GM18907 (cell line): ENCODE results near the gene DLG2.

Experiments used
- ATAC-seq: cut with Tn5 transposase; IDR thresholded peaks from one replicate; pipeline ENCODE4 v1.9.1; 2021; ENCODE audit warnings: mild to moderate bottlenecking, moderate library complexity; ENCODE audit not compliant: unreplicated experiment

Gene DLG2

DNA sequence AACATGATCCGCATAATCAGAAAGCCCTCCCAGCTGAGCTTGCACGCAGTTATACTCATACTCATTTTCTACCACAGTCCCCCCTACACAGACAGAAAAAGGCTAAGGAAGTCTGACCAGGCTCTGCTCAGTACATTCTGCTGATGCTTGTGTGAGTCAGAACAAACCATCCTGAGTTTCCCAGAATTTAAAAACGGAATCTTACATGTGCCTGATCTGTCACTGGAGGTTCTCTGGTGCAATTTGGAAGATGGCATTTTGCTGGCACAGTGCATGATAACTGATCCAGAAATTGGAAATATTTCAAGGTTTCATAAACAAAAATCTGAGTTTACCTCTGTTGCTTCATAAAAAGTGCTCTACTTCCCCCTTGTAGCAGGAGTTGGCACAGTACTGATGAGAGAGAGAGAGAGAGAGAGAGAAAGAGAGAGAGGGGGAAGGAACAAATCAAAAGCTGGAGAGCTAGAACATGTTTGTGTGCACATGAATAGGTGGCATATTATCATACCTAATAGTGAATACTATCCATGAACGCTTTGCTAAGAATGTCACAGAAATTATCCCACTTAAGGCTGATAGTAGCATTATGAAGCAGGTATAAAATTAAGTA is 1085.3 kb downstream of the DLG2 start:
- ATAC-seq = no peak

DNA sequence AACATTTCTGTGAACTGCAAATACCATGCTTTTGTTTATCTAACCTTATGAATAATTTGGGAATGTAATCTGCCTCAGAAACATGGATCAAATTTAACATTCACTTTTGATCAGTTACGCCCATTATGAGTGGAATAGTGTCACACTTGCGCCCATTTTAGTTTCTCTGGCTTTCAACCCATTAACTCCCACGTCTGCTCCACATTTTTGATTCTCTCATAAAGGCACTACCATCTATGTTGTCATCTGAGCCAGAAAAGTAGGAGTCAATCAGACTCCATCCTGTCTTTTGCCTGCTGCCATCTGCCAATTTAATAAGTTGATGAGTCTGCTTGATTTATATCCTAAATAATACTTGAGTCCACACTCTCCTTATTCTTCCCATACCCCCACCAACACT is 1090.7 kb downstream of the DLG2 start:
- no peak for ATAC-seq

DNA sequence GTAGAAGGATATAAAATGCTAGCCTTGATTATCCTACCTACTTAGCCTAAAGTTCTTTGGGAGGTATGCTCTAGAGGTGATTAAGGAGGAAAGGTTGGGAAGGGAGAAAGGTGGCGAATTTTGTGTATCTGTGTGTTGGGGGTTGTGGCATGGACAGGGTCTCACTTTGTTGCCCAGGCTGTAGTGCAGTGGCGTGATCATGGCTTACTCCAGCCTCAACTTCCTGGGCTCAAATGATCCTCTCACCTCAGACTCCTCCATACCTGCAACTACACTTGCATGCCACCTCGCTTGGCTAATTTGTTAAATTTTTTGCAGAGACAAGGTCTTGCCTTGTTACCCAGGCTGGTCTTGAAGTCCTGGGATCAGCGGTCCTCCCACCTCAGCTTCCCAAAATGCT is 1094.8 kb downstream of the DLG2 start:
- ATAC-seq = no peak

DNA sequence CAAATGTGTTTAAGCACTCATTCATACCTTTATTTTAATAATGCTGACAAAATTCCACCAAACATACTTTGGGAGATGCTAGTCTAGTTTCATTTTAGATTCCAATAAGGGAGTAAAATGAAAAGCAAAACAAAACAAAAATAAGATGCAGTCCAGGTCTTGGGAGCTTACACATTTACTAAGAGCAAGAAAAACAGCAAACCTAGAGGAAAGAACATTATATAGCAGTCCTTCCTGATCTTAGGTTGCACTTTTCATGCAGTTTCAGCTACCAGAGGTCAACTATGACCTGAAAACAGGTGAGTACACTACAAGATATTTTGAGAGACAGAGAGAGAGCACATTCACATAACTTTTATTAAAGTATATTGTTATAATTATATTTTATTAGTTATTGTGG is 1100.9 kb downstream of the DLG2 start:
- no peak for ATAC-seq

DNA sequence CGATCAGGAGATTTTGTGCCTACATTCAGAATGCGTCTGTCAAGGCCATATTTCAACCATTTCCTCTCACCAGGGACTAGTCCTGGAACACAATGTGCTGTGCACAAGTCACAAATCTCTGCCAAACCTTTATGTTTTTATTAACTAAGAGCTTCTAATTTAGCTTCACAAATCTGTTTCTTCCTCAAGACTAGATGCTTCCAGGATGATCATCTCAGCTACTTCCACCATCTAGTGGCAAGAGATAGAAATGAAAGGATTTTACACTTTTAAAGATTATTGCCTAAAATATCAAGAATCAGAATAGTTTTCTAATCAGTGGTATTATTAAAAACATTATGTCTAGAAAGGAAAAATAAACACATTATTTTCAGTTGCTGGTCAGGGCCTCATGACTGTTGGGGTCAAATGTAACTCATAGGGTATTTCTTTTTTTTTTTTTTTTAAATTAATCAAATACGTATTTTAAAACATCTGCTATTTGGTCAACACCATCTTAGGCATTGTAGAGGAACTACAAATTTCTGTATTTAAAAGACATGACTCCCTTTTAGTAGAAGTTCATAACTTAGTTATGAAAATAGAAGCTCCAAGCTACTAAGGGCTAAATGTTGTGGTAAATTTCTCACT is 1102.6 kb downstream of the DLG2 start:
- no peak for ATAC-seq

DNA sequence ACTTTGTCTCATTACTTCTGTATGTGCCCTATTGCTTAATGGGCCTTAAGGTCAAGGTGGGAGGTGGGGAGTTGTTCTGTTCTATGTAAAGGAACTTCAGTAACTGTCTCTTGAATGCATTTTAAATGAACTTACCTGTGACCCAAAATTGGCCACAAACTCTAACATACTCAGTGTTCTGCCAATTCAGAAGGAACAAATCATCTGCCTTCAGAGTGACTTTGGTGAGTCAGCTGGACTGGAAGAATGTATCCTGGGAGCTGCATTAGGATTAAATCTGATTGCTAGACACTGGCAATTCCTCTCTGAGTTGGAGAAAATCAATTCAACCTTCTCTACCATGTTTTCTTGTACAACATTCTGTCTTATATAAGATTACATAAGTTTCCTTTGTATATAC is 1104.8 kb downstream of the DLG2 start:
- no peak for ATAC-seq

DNA sequence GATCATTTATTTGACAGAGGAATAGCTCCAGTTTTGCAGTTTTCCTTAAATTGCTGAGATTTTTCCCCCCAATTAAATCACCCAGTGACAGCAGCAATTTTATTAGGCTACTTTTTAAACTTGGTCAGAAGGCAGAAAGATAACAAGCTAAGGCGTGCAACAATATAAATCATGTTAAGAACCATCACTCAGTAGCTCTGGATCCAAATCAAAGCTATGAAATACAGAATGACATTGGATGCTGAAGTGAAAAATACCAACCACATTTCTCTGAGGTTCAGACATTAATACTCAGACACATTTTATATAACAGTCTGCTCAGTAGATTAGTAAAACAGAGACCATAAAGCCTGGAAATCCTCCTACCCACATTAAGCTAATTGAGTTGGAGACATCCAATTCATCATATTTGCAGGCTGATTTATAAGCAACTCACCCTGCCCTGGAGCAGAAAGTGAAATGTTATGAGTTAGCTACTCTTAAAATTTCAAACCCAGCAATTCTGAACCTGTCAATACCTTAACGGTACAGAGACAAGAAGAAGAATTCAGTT is 1108.4 kb downstream of the DLG2 start:
- no peak for ATAC-seq

DNA sequence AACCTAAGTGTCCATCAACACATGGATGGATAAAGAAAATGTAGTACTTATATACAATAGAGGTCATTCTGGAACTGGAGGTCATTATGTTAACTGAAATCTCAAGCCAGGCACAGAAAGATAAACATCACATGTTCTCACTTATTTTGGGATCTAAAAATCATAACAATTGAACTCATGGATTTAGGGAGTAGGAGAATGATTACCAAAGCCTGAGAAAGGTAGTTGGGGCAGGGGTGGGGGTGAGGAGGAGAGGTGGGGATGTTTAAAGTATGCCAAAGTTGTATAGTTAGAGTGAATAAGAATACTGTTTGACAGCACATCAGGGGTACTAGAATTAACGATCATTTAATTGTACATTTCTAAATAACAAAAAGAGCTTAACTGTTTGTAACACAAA is 1112.7 kb downstream of the DLG2 start:
- no peak for ATAC-seq

DNA sequence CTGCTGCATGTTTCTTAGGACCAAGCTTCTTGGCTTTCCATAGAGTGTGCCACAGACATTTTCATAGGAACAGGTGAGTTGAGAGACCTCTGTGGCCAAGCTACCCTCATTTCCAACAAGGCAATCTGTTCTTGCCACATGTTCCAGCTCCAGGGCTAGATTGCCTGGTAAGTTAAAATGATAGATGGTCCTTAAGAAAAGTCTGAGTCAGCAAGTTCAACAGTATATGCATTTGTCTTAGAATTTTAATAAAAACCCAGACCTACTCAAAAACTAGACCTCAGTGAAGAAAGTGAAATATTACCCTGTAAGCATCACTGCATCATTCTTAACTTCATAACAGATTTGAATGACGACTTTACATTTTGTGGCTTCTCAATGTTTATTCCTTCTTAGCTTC is 1123.6 kb downstream of the DLG2 start:
- ATAC-seq = no peak

DNA sequence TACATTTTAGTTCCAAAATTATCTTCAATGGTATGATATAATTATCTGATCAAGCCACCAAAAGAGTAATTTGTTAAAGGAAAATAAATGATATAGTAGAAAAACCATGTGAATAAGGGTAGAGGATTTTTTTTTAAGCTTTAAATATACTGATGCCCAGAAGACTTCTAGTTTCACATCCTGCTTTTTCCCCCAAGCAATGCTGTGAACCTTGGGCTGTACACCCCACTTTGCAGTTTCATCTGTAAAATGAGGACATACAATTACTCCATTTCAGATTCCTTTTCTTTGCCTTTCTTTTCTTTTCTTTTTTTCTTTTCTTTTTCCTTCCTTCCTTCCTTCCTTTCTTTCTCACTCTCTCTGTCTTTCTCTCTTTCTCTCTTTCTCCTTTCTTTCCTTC is 1125.4 kb downstream of the DLG2 start:
- no peak for ATAC-seq

DNA sequence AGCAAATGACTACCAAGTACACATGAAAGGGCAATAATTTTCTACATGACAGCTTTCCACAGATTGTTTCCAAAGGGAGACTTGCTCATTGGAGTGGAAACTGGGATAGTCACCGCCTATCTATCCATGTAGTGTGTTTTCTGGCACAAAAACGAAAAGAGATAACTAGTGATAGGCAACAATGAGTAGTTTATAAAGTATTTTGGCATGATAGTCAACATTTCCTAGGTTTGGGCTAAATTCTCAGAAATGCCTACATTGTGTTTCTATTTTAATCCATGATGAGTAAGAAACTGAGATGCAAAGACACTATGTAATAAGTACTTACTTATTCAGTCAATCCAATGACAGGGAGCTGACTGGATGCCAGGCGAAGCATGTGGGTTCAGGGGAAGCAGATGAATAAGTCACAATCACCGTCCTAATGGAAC is 1129.1 kb downstream of the DLG2 start:
- no peak for ATAC-seq

DNA sequence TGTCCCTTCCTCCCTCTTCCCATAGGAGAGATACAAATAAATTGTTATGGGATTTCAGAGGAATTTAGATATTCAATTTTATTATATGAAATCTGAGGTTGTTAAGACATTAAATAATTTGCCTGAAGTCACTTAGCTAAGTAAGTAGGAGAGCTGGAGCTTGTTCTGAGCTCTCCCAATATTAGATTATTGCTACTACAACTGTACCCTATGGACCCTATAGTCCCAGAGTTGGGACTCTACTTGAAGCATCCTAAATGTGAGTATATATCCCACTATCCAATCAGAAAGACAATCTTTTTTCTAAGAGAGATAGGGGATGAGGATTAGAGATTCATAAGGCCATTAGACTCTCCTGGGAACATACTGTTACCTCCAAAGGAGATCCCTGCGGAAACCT is 1130.0 kb downstream of the DLG2 start:
- ATAC-seq = no peak

DNA sequence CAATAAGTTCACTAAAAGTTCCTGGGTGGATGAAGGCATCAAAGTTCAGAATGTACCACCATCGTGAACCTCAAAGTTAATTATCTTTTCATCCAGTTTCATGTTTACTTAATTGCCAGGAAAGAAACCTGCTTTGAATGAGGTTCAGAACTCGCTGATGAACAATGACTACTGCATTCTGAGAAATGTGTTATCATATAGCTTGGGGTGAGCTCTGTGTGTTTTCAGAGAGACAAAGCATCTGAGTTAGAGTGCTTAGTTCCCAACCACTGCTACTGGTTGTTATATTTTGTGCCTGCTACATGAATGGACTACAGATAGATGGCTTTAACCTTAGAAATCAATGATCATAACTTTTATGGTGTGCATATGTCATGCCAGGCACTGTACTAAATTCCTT is 1131.0 kb downstream of the DLG2 start:
- ATAC-seq = no peak

DNA sequence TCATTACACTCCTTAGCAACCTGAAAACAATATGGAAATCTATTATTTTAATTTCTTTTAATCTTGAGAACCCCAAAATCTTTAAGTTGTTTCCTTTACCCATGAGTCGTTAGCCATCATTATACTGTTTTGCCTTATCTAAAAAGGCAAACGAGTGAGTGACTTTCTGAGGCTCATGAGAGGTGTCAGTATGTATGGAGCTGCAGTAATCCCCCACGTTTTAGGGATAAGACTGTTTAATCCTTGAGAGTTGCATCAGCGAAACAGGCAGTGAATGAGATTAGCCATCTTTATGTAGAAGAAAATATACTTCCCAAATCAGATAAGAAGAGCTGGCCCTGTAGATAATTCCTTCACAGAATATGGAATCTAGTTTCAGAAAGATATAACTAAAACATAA is 1147.0 kb downstream of the DLG2 start:
- ATAC-seq = no peak

DNA sequence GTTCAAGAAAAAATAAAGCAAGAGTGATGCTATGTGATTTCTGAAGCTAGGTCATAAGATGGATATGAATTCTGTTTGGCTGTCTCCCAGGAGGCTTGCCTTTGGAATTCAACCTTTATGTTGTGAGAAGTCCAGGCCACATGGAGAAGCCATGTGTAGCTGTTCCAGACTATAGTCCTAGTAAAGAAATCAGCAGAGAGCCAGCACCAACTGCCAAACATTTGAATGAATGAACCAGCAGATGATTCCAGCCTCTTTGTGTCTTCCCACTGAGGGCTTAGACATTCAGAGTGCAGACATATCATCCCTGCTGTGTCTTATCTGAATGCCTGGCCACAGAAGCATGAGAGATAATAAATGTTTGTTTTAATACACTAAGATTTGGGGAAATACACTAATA is 1150.6 kb downstream of the DLG2 start:
- no peak for ATAC-seq

DNA sequence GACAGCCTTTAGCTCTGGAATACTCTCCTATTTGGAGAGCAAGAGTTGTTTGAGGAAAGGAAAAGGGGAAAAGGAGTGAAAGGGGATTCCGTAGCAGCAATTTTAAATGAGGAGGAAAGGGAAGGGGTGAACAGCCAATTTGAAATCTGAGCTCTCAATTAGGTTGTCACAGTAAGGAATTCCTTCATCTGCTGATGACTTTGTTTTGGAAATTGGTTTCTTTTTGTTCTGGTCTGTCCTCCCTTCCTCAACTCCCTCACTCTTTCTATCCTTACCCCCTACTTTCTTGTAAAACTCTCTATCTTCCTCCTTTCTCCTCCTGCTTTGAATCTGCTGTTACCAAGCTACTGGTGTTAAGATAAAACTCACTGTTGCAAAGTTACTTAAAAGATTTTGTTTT is 1155.6 kb downstream of the DLG2 start:
- ATAC-seq = no peak

DNA sequence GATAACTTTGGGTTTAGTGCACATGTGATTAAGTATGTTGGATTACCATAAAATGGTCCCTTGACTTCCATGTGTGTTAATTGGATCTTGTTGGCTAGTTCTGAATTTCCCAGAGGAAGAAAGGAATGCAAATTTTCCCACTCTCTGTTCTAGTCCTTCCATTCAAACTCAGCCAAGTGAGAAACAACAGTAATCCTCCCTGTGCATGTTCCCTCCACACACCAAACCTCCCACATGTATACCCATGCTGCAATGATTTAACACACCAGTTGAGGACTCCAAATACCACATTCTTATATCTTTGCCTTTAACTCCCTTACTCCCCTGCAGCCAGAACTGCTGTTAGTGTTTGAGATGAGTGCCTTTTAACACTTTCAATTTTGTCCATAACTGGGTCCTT is 1158.9 kb downstream of the DLG2 start:
- no peak for ATAC-seq

DNA sequence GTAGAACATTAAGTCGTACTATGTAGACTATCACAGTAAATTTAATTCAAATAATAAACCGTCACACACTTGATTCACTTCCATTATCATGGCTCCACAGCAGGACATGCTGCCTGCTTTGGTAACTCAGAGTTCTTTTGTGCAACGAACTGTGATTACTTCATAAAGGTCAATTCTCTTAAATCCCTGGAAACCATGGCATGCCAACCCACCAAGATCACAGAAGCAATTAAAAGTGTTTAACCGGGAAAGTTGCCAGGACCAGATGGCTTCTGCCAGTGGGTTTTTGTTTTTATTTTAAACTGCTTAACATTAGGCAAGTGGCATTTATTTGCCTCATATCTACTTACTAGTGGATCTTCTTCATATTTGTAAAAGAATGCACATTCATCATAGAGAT is 1162.1 kb downstream of the DLG2 start:
- ATAC-seq = no peak

DNA sequence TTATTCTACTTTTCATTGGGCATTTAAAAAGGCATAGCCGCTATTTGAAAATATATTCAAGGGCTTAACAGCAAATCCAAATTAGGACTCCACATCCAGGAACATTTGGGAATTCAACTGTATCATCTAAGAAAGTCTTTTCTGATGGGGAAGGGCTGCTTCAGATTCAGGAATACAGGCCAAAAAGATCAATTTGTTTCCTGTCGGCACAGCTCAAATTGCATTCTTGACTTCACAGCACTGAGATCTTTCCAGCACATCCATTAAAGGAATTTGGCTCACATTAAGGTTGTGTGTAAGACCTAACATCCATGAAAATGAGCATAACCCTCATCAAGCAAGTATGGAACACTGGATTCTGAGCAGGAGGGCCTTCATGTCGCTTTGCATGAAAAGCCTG is 1171.5 kb downstream of the DLG2 start:
- no peak for ATAC-seq

DNA sequence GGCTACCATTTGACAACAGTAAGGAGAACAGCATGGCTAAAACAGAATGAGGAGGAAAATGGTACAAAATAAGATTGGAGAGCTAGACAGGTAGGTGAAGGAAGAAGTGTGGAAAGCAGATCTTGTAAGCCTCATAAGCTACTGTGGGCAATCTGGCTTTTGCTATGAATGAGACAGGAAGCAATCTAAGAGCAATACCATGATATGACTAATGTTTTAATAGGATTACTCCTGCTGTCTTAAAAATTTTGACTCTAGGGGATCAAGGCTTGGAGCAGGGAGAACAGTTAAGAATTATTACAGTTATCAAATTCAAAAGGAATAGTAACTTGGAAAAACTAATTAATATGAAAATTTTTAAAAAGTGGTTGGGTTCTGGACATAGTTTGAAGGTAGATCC is 1174.9 kb downstream of the DLG2 start:
- ATAC-seq = no peak

DNA sequence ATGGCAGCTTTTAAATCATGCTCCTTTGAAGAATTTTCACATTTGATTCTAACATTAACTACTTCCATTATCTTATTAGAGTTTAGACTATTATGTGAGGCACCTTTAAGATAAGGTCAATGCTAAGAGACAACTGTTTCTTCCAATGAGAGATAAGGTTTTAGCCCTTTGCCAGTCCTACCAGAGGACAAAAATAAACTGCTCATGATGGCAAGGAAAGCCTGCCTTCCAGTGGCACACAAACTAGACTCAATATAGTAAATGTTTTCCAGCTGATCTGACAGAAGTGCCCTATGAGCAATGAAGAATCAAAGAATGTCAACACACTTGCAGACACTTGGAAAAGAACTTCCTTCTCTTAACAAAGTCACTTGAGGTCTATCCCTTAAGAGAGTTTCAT is 1188.6 kb downstream of the DLG2 start:
- no peak for ATAC-seq

DNA sequence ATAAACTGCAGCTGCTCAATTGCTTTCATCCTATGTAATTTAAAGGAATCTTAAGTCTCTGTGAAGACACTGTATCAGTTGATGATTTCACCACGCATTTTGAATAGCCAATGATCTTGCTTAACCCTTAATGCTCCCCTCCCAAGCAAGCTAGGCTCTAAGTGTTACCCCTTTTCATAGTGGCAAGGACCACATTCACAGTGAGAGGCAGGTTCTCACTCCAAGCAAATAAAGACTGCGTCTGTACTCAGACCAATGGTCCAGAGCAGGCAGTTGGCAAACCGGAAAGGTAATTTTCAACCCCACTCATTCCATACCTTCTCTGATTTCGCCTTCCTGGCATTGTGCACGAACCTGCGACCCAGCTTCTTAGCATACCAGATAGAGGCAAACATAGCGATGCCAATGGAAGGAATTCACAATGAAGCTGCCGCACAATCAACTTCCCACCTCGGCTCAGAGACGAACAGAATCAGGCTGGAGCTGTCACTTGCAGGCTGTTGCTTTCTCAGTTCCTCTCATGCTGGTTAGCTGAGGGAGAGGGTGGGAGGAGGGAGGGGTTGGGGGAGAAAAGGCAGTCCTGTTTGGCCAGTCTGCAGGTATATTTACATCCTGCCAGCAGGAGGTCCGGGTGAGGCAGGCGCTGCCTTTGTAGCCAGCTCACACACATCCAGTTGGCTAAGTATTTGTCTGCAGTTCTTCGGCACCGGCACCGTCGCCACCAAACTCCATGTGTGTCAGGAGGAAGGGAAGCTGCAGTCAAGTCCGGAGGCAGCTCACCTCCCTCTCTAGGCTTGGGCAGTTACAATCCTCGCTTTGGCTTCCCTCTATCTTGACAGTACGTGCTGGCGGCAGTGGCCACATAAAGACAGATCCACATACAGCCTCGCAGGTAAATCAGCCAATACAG is 1189.8 kb downstream of the DLG2 start:
- ATAC-seq = peak; percentile 96
